HEK293 (cell line): ENCODE data around the gene UCHL1.

Experiments used
- GLI2 ChIP-seq: fragments of 450-650 bp; formaldehyde crosslinking; IDR thresholded peaks from 2 replicates; pipeline ENCODE4; 2017; ENCODE audit warnings: missing biosample characterization, missing genetic modification characterization, low read depth, borderline replicate concordance
- MYNN ChIP-seq: fragments of 450-650 bp; formaldehyde crosslinking; IDR thresholded peaks from 2 replicates; pipeline ENCODE4 v1.5.1; 2016; ENCODE audit warnings: missing biosample characterization, missing genetic modification characterization, borderline replicate concordance
- ZBTB7A ChIP-seq: fragments of 450-650 bp; formaldehyde crosslinking; IDR thresholded peaks from 2 replicates; pipeline ENCODE4 v1.5.1; 2016; ENCODE audit warnings: low read depth, missing biosample characterization, missing genetic modification characterization
- ZNF211 ChIP-seq: fragments of 450-650 bp; formaldehyde crosslinking; IDR thresholded peaks from 2 replicates; pipeline ENCODE4 v1.5.1; 2016; ENCODE audit warnings: low read depth, missing biosample characterization, missing genetic modification characterization
- ZNF274 ChIP-seq, 2 experiments: fragments of 200-500 bp in 1 of 2; fragments of 450-650 bp in 1 of 2; sonication (Bioruptor generic) in 1 of 2; formaldehyde crosslinking in 1 of 2; IDR thresholded peaks; 2 replicates each; pipeline versions ENCODE4 v1.5.1 to v1.6.1; 2014 to 2016; ENCODE audit warnings: borderline replicate concordance in 1 of 2, inconsistent platforms in 1 of 2, low read length in 1 of 2, missing biosample characterization in 1 of 2, missing genetic modification characterization in 1 of 2
- ZNF433 ChIP-seq: fragments of 450-650 bp; formaldehyde crosslinking; IDR thresholded peaks from 2 replicates; pipeline ENCODE4 v1.5.1; 2016; ENCODE audit warnings: missing biosample characterization, missing genetic modification characterization, low read depth
- ZNF670 ChIP-seq: fragments of 450-650 bp; formaldehyde crosslinking; IDR thresholded peaks from 2 replicates; pipeline ENCODE4 v1.5.1; 2016; ENCODE audit warnings: missing biosample characterization, missing genetic modification characterization, low read depth
- TF ChIP-seq, protein P1 (sequence below): fragments of 450-650 bp; formaldehyde crosslinking; IDR thresholded peaks from 2 replicates; pipeline ENCODE4 v1.5.1; 2016; ENCODE audit warnings: missing biosample characterization, missing genetic modification characterization
- TF ChIP-seq, protein P2 (sequence below): fragments of 450-650 bp; IDR thresholded peaks from 2 replicates; pipeline ENCODE4 v1.5.1; 2018; ENCODE audit warnings: missing biosample characterization, mild to moderate bottlenecking, missing genetic modification characterization
- TF ChIP-seq, protein P3 (sequence below): fragments of 450-650 bp; formaldehyde crosslinking; IDR thresholded peaks from 2 replicates; pipeline ENCODE4 v1.5.1; 2016; ENCODE audit warnings: missing biosample characterization, missing genetic modification characterization
- TF ChIP-seq, protein P4 (sequence below): fragments of 450-650 bp; formaldehyde crosslinking; IDR thresholded peaks from 2 replicates; pipeline ENCODE4 v1.5.1; 2016; ENCODE audit warnings: missing biosample characterization, missing genetic modification characterization, low read depth

DNA sequence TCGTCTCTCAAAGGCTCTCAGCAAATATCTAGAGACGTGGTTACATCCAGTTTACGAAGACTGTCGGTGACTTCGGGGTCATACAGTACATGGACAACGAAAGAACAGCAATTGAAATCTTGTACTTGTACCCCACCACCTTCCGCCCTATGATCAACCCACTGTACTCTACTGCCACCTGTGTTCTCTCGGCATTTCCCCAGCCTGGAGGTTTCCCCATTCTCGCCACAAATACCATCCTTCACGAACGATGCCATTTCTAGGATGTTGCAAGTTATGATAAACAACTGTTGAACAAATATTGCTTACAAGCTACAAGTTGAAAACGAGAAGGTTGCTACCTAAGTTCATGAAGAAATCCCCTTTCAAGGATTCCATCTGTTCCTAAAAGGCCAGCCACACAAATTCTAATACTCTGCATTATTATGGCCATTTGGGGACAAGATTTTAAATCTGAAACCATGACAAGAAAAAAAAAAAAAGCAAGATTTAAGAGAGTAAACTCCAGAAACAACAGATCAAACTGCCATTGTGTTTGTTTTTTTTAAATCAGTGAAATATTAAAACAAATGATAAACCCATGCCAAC, 44.0 kb upstream of the UCHL1 start:
- TF ChIP-seq, protein P1, sequence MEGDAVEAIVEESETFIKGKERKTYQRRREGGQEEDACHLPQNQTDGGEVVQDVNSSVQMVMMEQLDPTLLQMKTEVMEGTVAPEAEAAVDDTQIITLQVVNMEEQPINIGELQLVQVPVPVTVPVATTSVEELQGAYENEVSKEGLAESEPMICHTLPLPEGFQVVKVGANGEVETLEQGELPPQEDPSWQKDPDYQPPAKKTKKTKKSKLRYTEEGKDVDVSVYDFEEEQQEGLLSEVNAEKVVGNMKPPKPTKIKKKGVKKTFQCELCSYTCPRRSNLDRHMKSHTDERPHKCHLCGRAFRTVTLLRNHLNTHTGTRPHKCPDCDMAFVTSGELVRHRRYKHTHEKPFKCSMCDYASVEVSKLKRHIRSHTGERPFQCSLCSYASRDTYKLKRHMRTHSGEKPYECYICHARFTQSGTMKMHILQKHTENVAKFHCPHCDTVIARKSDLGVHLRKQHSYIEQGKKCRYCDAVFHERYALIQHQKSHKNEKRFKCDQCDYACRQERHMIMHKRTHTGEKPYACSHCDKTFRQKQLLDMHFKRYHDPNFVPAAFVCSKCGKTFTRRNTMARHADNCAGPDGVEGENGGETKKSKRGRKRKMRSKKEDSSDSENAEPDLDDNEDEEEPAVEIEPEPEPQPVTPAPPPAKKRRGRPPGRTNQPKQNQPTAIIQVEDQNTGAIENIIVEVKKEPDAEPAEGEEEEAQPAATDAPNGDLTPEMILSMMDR (tag by site-specific recombination): peak; percentile 74
- TF ChIP-seq, protein P2, sequence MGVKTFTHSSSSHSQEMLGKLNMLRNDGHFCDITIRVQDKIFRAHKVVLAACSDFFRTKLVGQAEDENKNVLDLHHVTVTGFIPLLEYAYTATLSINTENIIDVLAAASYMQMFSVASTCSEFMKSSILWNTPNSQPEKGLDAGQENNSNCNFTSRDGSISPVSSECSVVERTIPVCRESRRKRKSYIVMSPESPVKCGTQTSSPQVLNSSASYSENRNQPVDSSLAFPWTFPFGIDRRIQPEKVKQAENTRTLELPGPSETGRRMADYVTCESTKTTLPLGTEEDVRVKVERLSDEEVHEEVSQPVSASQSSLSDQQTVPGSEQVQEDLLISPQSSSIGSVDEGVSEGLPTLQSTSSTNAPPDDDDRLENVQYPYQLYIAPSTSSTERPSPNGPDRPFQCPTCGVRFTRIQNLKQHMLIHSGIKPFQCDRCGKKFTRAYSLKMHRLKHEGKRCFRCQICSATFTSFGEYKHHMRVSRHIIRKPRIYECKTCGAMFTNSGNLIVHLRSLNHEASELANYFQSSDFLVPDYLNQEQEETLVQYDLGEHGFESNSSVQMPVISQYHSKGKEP: no peak
- TF ChIP-seq ZBTB7A (tag by site-specific recombination) (no peak), GLI2 (tag by site-specific recombination) (no peak), MYNN (tag by site-specific recombination) (no peak), ZNF274 (IDR thresholded peaks at IDR 0.05; ENCODE audit: low read length) (no peak), ZNF274 (tag by site-specific recombination; IDR thresholded peaks at IDR 0.05; ENCODE audit: borderline replicate concordance) (no peak), ZNF433 (no peak), ZNF211 (tag by site-specific recombination) (no peak), ZNF670 (no peak)
- TF ChIP-seq, protein P3, sequence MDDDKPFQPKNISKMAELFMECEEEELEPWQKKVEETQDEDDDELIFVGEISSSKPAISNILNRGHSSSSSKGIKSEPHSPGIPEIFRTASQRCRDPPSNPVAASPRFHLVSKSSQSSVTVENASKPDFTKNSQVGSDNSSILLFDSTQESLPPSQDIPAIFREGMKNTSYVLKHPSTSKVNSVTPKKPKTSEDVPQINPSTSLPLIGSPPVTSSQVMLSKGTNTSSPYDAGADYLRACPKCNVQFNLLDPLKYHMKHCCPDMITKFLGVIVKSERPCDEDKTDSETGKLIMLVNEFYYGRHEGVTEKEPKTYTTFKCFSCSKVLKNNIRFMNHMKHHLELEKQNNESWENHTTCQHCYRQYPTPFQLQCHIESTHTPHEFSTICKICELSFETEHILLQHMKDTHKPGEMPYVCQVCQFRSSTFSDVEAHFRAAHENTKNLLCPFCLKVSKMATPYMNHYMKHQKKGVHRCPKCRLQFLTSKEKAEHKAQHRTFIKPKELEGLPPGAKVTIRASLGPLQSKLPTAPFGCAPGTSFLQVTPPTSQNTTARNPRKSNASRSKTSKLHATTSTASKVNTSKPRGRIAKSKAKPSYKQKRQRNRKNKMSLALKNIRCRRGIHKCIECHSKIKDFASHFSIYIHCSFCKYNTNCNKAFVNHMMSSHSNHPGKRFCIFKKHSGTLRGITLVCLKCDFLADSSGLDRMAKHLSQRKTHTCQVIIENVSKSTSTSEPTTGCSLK: no peak
- TF ChIP-seq, protein P4, sequence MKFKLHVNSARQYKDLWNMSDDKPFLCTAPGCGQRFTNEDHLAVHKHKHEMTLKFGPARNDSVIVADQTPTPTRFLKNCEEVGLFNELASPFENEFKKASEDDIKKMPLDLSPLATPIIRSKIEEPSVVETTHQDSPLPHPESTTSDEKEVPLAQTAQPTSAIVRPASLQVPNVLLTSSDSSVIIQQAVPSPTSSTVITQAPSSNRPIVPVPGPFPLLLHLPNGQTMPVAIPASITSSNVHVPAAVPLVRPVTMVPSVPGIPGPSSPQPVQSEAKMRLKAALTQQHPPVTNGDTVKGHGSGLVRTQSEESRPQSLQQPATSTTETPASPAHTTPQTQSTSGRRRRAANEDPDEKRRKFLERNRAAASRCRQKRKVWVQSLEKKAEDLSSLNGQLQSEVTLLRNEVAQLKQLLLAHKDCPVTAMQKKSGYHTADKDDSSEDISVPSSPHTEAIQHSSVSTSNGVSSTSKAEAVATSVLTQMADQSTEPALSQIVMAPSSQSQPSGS (tag by site-specific recombination): no peak
